ENCODE data around the gene RALGAPA2. TPM values are rescaled to one million over a fixed set of nuclear protein-coding genes. Genes with fewer than 3 reads are reported as not detected.

Gene RALGAPA2
- total and polyA plus RNA-seq, 2 of the 13 experiments (the other 11 are each of a cell fraction or from before 2014, with no cell fraction given): 13.8 to 17.7 TPM

DNA sequence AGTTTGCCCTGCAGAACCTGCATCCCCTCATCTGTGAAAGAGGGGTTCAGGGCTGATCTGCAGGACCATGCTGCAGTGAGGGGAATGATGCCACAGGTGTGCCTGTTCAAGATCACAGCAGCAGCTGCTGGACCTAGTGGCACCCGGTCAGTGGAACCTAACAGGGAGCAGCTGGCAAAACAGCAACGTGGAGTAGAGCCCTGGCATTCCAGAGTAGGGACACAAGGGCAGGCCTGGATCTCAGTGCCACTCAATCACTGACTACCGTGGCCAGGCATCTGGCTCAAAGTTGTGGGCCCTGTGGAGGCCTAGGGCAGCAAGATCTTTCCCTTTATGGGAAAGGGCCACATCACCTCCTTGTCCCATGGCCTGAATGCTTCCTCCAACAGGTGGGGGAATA is 282.4 kb downstream of the RALGAPA2 start (continued):
- TF ChIP-seq FOSL2 (CRISPR knock-in tag; IDR thresholded peaks at IDR 0.05): no peak
- TF ChIP-seq, protein P1, sequence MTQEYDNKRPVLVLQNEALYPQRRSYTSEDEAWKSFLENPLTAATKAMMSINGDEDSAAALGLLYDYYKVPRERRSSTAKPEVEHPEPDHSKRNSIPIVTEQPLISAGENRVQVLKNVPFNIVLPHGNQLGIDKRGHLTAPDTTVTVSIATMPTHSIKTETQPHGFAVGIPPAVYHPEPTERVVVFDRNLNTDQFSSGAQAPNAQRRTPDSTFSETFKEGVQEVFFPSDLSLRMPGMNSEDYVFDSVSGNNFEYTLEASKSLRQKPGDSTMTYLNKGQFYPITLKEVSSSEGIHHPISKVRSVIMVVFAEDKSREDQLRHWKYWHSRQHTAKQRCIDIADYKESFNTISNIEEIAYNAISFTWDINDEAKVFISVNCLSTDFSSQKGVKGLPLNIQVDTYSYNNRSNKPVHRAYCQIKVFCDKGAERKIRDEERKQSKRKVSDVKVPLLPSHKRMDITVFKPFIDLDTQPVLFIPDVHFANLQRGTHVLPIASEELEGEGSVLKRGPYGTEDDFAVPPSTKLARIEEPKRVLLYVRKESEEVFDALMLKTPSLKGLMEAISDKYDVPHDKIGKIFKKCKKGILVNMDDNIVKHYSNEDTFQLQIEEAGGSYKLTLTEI (CRISPR knock-in tag; conservative IDR thresholded peaks at IDR 0.05): no peak
- no peak for TF ChIP-seq ZNF343 (CRISPR knock-in tag; IDR thresholded peaks at IDR 0.05)

DNA sequence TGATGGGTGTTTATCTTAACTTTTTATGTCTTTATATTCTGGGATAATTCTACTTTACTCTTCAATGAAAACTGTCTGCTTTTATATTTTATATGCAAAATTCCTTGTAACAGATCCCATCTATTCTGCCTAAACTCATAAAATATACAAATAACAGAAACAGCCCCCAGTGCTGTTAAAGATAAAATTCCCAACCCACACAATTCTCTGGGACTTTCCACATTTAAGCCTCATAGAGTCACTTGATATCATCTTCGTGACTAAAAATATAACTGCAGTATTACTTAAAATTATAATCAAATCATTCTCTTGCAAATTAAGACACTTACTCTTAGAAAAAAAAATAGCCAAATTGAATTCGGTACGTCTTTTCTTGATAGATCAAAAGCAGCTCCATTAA is 284.4 kb downstream of the RALGAPA2 start:
- WGBS (ENCODE audit: low lambda C conversion rate): 96% methylated on average over 3 of the region's 3 CpGs

More for the DNA sequence above, 284.4 kb downstream of the RALGAPA2 start:
- intact Hi-C loops (cut with micrococcal nuclease; ENCODE audit: unreplicated experiment) (no loop called here), in situ Hi-C loops (cut with HindIII; ENCODE audit: extremely low pct_ligation_motif_present, low pct_unique_long_range_greater_than_20kb) (no loop called here)
- no peak overlapping the region for H3K27ac ChIP-seq (ENCODE audit: extremely low read length, insufficient read depth, low read length)
- no peaks in the 10 kb centered on the region for H3K4me1 ChIP-seq (ENCODE audit: insufficient read depth, low read length)
- H3K9ac ChIP-seq (ENCODE audit: insufficient read depth, low read depth, low read length): no peak overlapping the region
- H3K27me3 ChIP-seq (ENCODE audit: control insufficient read depth in 1 of 2, insufficient read depth in 2 of 2, low read length in 2 of 2): no peaks in the 10 kb centered on the region
- no peaks in the 10 kb centered on the region for H4K20me1 ChIP-seq (ENCODE audit: insufficient read depth, low read length)
- POLR2A ChIA-PET: no interaction called here
- H3K4me2 ChIP-seq (ENCODE audit: low read depth, low read length): no peak overlapping the region
- no peak for FAIRE-seq
- DNase-seq (ENCODE audit: low spot score): no peak
- ATAC-seq: no peak
- no peak for TF ChIP-seq NCOA2 (CRISPR knock-in tag; IDR thresholded peaks at IDR 0.05)
- TF ChIP-seq MTA1 (CRISPR knock-in tag; IDR thresholded peaks at IDR 0.05; ENCODE audit: borderline replicate concordance): no peak
- no peak for TF ChIP-seq TMF1 (CRISPR knock-in tag; IDR thresholded peaks at IDR 0.05; ENCODE audit: low read depth)
- TF ChIP-seq ZNF777 (CRISPR knock-in tag; IDR thresholded peaks at IDR 0.05): no peak
- TF ChIP-seq, protein P2, sequence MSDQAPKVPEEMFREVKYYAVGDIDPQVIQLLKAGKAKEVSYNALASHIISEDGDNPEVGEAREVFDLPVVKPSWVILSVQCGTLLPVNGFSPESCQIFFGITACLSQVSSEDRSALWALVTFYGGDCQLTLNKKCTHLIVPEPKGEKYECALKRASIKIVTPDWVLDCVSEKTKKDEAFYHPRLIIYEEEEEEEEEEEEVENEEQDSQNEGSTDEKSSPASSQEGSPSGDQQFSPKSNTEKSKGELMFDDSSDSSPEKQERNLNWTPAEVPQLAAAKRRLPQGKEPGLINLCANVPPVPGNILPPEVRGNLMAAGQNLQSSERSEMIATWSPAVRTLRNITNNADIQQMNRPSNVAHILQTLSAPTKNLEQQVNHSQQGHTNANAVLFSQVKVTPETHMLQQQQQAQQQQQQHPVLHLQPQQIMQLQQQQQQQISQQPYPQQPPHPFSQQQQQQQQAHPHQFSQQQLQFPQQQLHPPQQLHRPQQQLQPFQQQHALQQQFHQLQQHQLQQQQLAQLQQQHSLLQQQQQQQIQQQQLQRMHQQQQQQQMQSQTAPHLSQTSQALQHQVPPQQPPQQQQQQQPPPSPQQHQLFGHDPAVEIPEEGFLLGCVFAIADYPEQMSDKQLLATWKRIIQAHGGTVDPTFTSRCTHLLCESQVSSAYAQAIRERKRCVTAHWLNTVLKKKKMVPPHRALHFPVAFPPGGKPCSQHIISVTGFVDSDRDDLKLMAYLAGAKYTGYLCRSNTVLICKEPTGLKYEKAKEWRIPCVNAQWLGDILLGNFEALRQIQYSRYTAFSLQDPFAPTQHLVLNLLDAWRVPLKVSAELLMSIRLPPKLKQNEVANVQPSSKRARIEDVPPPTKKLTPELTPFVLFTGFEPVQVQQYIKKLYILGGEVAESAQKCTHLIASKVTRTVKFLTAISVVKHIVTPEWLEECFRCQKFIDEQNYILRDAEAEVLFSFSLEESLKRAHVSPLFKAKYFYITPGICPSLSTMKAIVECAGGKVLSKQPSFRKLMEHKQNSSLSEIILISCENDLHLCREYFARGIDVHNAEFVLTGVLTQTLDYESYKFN (CRISPR knock-in tag; conservative IDR thresholded peaks at IDR 0.05): no peak
- TF ChIP-seq, protein P3, sequence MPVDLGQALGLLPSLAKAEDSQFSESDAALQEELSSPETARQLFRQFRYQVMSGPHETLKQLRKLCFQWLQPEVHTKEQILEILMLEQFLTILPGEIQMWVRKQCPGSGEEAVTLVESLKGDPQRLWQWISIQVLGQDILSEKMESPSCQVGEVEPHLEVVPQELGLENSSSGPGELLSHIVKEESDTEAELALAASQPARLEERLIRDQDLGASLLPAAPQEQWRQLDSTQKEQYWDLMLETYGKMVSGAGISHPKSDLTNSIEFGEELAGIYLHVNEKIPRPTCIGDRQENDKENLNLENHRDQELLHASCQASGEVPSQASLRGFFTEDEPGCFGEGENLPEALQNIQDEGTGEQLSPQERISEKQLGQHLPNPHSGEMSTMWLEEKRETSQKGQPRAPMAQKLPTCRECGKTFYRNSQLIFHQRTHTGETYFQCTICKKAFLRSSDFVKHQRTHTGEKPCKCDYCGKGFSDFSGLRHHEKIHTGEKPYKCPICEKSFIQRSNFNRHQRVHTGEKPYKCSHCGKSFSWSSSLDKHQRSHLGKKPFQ (CRISPR knock-in tag; IDR thresholded peaks at IDR 0.05; ENCODE audit: insufficient replicate concordance): no peak
- no peak for TF ChIP-seq NR2F1 (CRISPR knock-in tag; IDR thresholded peaks at IDR 0.05)
- TF ChIP-seq ZNF782 (CRISPR knock-in tag; IDR thresholded peaks at IDR 0.05; ENCODE audit: borderline replicate concordance): no peak
- no peak for TF ChIP-seq ZSCAN22 (CRISPR knock-in tag; IDR thresholded peaks at IDR 0.05)
- TF ChIP-seq ZNF781 (CRISPR knock-in tag; IDR thresholded peaks at IDR 0.05; ENCODE audit: borderline replicate concordance, not compliant biosample characterization): no peak
- TF ChIP-seq ADNP (CRISPR knock-in tag; IDR thresholded peaks at IDR 0.05): no peak
- TF ChIP-seq GATAD1 (CRISPR knock-in tag; IDR thresholded peaks at IDR 0.05): no peak
- no TSS peak for BruUV-seq (replicated peaks)
- peaks cover 0 to 2% of the 10 kb centered on the region in 2 experiments; a peak in 1 of 5 replicates for H3K36me3 ChIP-seq (replicated peaks in 1 of 2; ENCODE audit: control insufficient read depth in 1 of 2, insufficient read depth in 2 of 2, low read length in 2 of 2)
- CTCF ChIA-PET (ENCODE audit: low intra/inter-chr PET ratio, low total read pairs): no interaction called here
- no peaks in the 10 kb centered on the region for H3K79me2 ChIP-seq (ENCODE audit: insufficient read depth, low read length)
- no peak overlapping the region for H2AFZ ChIP-seq (ENCODE audit: low read length)
- H3K4me3 ChIP-seq (replicated peaks in 1 of 3; ENCODE audit: insufficient read depth in 1 of 3, low read depth in 2 of 3, low read length in 3 of 3): no peak overlapping the region
- no peaks in the 10 kb centered on the region for H3K9me3 ChIP-seq (ENCODE audit: low read length)

Data from HepG2 (cell line).